H9 (cell line): ENCODE measurements around the gene SLC14A1. TPM values are rescaled to one million over a fixed set of nuclear protein-coding genes. Genes with fewer than 3 reads are reported as not detected.
A peak's percentile ranks its signal among the peaks of the same experiment; 100 is the strongest.

Experiments used
- DNase-seq: peaks from one replicate; pipeline ENCODE4 v3.0.0-alpha.2; 2017
- H2AFZ ChIP-seq: one replicate; pipeline ENCODE4 v1.6.1; 2013; ENCODE audit warnings: mild to moderate bottlenecking, low read length, control low read depth, moderate library complexity
- H2AK5ac ChIP-seq: 2 replicates; pipeline ENCODE4 v1.6.1; 2013; ENCODE audit warnings: low read length, control low read depth, mixed read lengths; ENCODE audit not compliant: insufficient read length
- H2BK120ac ChIP-seq: one replicate; pipeline ENCODE4 v1.6.1; 2013; ENCODE audit warnings: low read depth, mild to moderate bottlenecking, low read length, control low read depth, inconsistent platforms; ENCODE audit not compliant: poor library complexity, severe bottlenecking
- H2BK12ac ChIP-seq: 2 replicates; pipeline ENCODE4 v1.6.1; 2013; ENCODE audit warnings: low read length, control low read depth, mixed read lengths, low read depth; ENCODE audit not compliant: insufficient read length
- H2BK15ac ChIP-seq: 2 replicates; pipeline ENCODE4 v1.6.1; 2013; ENCODE audit warnings: low read depth, low read length, control low read depth
- H2BK20ac ChIP-seq: one replicate; pipeline ENCODE4 v1.6.1; 2013; ENCODE audit warnings: low read depth, mild to moderate bottlenecking, low read length, control low read depth, inconsistent platforms; ENCODE audit not compliant: poor library complexity, severe bottlenecking
- H2BK5ac ChIP-seq: 2 replicates; pipeline ENCODE4 v1.6.1; 2013; ENCODE audit warnings: low read length, control low read depth, mixed read lengths; ENCODE audit not compliant: insufficient read length
- H3K14ac ChIP-seq: 2 replicates; pipeline ENCODE4 v1.6.1; 2013; ENCODE audit warnings: low read length, control low read depth; ENCODE audit not compliant: insufficient read depth
- H3K18ac ChIP-seq: 2 replicates; pipeline ENCODE4 v1.6.1; 2013; ENCODE audit warnings: low read depth, mild to moderate bottlenecking, mixed read lengths, low read length, control low read depth; ENCODE audit not compliant: insufficient read length
- H3K23ac ChIP-seq: 2 replicates; pipeline ENCODE4 v1.6.1; 2013; ENCODE audit warnings: low read length, control low read depth, mixed read lengths, low read depth; ENCODE audit not compliant: insufficient read length
- H3K23me2 ChIP-seq: 2 replicates; pipeline ENCODE4 v1.6.1; 2013; ENCODE audit warnings: low read depth, mild to moderate bottlenecking, mixed read lengths, low read length, control low read depth; ENCODE audit not compliant: insufficient read length, poor library complexity, severe bottlenecking
- H3K27ac ChIP-seq: 2 replicates; pipeline ENCODE4 v1.5.1; 2013; ENCODE audit warnings: low read length, control low read depth, mixed read lengths, low read depth; ENCODE audit not compliant: insufficient read length
- H3K27me3 ChIP-seq: 2 replicates; pipeline ENCODE4 v1.6.1; 2013; ENCODE audit warnings: low read length, control low read depth, inconsistent platforms; ENCODE audit not compliant: insufficient read depth
- H3K4ac ChIP-seq: 2 replicates; pipeline ENCODE4 v1.6.1; 2013; ENCODE audit warnings: low read depth, mild to moderate bottlenecking, control low read depth, inconsistent platforms, low read length, moderate library complexity
- H3K4me1 ChIP-seq: 2 replicates; pipeline ENCODE4 v1.6.1; 2013; ENCODE audit warnings: low read length, control low read depth, inconsistent platforms; ENCODE audit not compliant: insufficient read depth
- H3K4me2 ChIP-seq: 2 replicates; pipeline ENCODE4 v1.6.1; 2013; ENCODE audit warnings: low read length, control low read depth, mixed read lengths; ENCODE audit not compliant: insufficient read length, insufficient read depth
- H3K56ac ChIP-seq: 2 replicates; pipeline ENCODE4 v1.6.1; 2013; ENCODE audit warnings: low read depth, mild to moderate bottlenecking, mixed read lengths, low read length, control low read depth; ENCODE audit not compliant: insufficient read length
- H3K79me1 ChIP-seq: 2 replicates; pipeline ENCODE4 v1.6.1; 2013; ENCODE audit warnings: low read depth, mild to moderate bottlenecking, moderate library complexity, low read length, control low read depth, inconsistent platforms; ENCODE audit not compliant: insufficient read depth, poor library complexity, severe bottlenecking
- H3K79me2 ChIP-seq: 2 replicates; pipeline ENCODE4 v1.6.1; 2013; ENCODE audit warnings: low read length, control low read depth, inconsistent platforms; ENCODE audit not compliant: insufficient read depth
- H3K9ac ChIP-seq: 2 replicates; pipeline ENCODE4 v1.6.1; 2013; ENCODE audit warnings: low read length, control low read depth, mixed read lengths; ENCODE audit not compliant: insufficient read length; ENCODE audit errors: extremely low read depth
- H3K9me3 ChIP-seq: one replicate; pipeline ENCODE4 v1.6.1; 2013; ENCODE audit warnings: low read depth, low read length, inconsistent platforms; ENCODE audit not compliant: control insufficient read depth
- H3T11ph ChIP-seq: one replicate; pipeline ENCODE4 v1.6.1; 2013; ENCODE audit warnings: mild to moderate bottlenecking, low read length, control low read depth, inconsistent platforms
- H4K20me1 ChIP-seq: one replicate; pipeline ENCODE4 v1.6.1; 2013; ENCODE audit not compliant: control insufficient read depth, insufficient read length, insufficient read depth
- H4K5ac ChIP-seq: 2 replicates; pipeline ENCODE4 v1.6.1; 2013; ENCODE audit warnings: low read depth, mild to moderate bottlenecking, mixed read lengths, low read length, control low read depth; ENCODE audit not compliant: insufficient read length
- H4K8ac ChIP-seq: replicated peaks from 2 replicates; pipeline ENCODE4 v1.6.1; 2013; ENCODE audit warnings: low read length, control low read depth, mixed read lengths, low read depth; ENCODE audit not compliant: insufficient read length
- H4K91ac ChIP-seq: 2 replicates; pipeline ENCODE4 v1.6.1; 2013; ENCODE audit warnings: low read depth, mild to moderate bottlenecking, moderate library complexity, mixed read lengths, low read length, control low read depth; ENCODE audit not compliant: insufficient read length
- H3K27ac Mint-ChIP-seq, 3 experiments: 2 replicates in 2 of 3; 3 replicates in 1 of 3; pipeline ENCODE4 v1.8.0; 2020 to 2021; ENCODE audit warnings: mixed read lengths in 3 of 3, mild to moderate bottlenecking in 1 of 3, moderate library complexity in 1 of 3
- H3K27me3 Mint-ChIP-seq: 2 replicates; pipeline ENCODE4 v1.8.0; 2021; ENCODE audit warnings: low read depth, mild to moderate bottlenecking, moderate library complexity, mixed read lengths
- H3K36me3 Mint-ChIP-seq, 3 experiments: 2 replicates in 2 of 3; 3 replicates in 1 of 3; pipeline ENCODE4 v1.8.0; 2020 to 2021; ENCODE audit warnings: low read depth in 3 of 3, mixed read lengths in 3 of 3; ENCODE audit not compliant: insufficient read depth in 1 of 3
- H3K4me1 Mint-ChIP-seq, 2 experiments: 2 replicates each; pipeline ENCODE4 v1.8.0; 2020; ENCODE audit warnings: mixed read lengths in 2 of 2
- H3K4me3 Mint-ChIP-seq, 2 experiments: 2 replicates in 1 of 2; 3 replicates in 1 of 2; pipeline ENCODE4 v1.8.0; 2020 to 2021; ENCODE audit warnings: mild to moderate bottlenecking in 2 of 2, mixed read lengths in 2 of 2, moderate library complexity in 1 of 2
- H3K9me3 Mint-ChIP-seq, 2 experiments: 2 replicates in 1 of 2; 3 replicates in 1 of 2; pipeline ENCODE4 v1.8.0; 2020; ENCODE audit warnings: mild to moderate bottlenecking in 2 of 2, mixed read lengths in 2 of 2, moderate library complexity in 1 of 2
- CTCF ChIP-seq: fragments of 200-600 bp; sonication (generic); conservative IDR thresholded peaks from 3 replicates; pipeline ENCODE4 v1.8.0; 2021; ENCODE audit warnings: antibody characterized with exemption, mild to moderate bottlenecking
- total RNA-seq: library from RNA; stranded (reverse); gene quantifications from 2 replicates; pipeline ENCODE4 v1.2.1, GENCODE V29; 2021

SLC14A1 gene
- total RNA-seq, 1 experiment from 2014 or later = not detected

DNA sequence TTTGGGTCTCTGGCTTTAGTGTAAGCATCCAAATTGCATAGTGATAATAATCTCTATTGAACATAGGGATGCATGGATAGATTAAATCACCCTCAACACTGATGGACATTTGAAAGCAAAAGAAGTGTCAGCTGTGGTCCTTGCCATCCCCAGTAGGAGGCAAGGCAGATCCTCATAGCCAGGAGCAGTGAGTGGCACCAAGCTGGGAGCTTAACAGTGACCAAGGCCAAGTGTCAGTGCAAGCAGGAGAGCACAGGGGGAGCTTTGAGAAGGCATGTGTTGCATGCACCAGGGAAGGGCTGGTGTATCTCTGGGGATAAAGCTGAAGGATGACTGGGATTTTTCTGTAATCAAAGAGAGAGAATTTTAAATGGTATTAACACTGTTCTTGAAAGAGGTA is 14.7 kb downstream of the SLC14A1 start:
- Mint-ChIP-seq H3K27ac (no peak overlapping the region), H3K27me3 (no peaks in the 10 kb centered on the region), H3K9me3 (peaks cover 0 to under 1% of the 10 kb centered on the region in 2 experiments; a peak in 1 of 5 replicates), H3K4me3 (no peak overlapping the region), H3K36me3 (no peaks in the 10 kb centered on the region), H3K4me1 (peaks cover 42 to 47% of the 10 kb centered on the region in 2 experiments)
- no peaks in the 10 kb centered on the region; the same call in 1 of the 2 replicates for H3K4me1 ChIP-seq
- no peak overlapping the region for H4K8ac ChIP-seq
- H3K79me2 ChIP-seq = no peaks in the 10 kb centered on the region
- no peaks in the 10 kb centered on the region for H3K9me3 ChIP-seq
- H3K23me2 ChIP-seq = no peaks in the 10 kb centered on the region
- H3K4me2 ChIP-seq = no peak overlapping the region
- H3K23ac ChIP-seq = no peak overlapping the region
- no peak overlapping the region for H2BK12ac ChIP-seq
- H3K56ac ChIP-seq = no peak overlapping the region
- H2BK15ac ChIP-seq = no peak overlapping the region
- no peak overlapping the region for H4K91ac ChIP-seq
- no peaks in the 10 kb centered on the region for H3K27me3 ChIP-seq
- H2BK120ac ChIP-seq = no peak overlapping the region
- no peak overlapping the region for H3K27ac ChIP-seq
- no peak overlapping the region for H4K5ac ChIP-seq
- peak; percentile 55 for DNase-seq
- H3K14ac ChIP-seq = no peak overlapping the region
- H2BK5ac ChIP-seq = no peak overlapping the region
- TF ChIP-seq CTCF = peak; percentile 49; the same call in 2 of the 3 replicates
- H3K4ac ChIP-seq = no peak overlapping the region
- H2AFZ ChIP-seq = no peak overlapping the region
- no peaks in the 10 kb centered on the region for H4K20me1 ChIP-seq
- no peak overlapping the region for H2AK5ac ChIP-seq
- H3K9ac ChIP-seq = no peak overlapping the region
- H2BK20ac ChIP-seq = no peak overlapping the region
- no peaks in the 10 kb centered on the region for H3K79me1 ChIP-seq
- no peak overlapping the region for H3K18ac ChIP-seq
- H3T11ph ChIP-seq = no peak overlapping the region
